Endothelial cell of umbilical vein (primary cell): ENCODE results near the gene FGFBP2. TPM values are rescaled to one million over a fixed set of nuclear protein-coding genes. Genes with fewer than 3 reads are reported as not detected.

Experiments used
- BruUV-seq: library from RNA; stranded (reverse); fragments of 400-500 nt; replicated peaks from 2 replicates; lab custom pipeline; 2021; lab: Mats Ljungman, UMichigan
- CTCF ChIA-PET: fragments of 300-600, 350-600 bp; sonication (Branson Sonifier 250); formaldehyde crosslinking; loops from one replicate; lab custom pipeline; 2021; ENCODE audit warnings: antibody characterized with exemption, inconsistent platforms; lab: Charles Lee
- POLR2A ChIA-PET: fragments of 300-600, 350-600 bp; sonication (Branson Sonifier 250); formaldehyde crosslinking; loops from one replicate; lab custom pipeline; 2021; ENCODE audit warnings: antibody characterized with exemption, inconsistent platforms; lab: Charles Lee
- DNase-seq: peaks from one replicate; pipeline ENCODE4 v3.0.0-alpha.2; 2011; ENCODE audit warnings: low read depth, low spot score
- FAIRE-seq: peaks from 2 replicates; lab custom pipeline; 2011; peaks lifted over from hg19 to GRCh38; lab: Jason Lieb, UNC
- H2AFZ ChIP-seq: 2 replicates; pipeline ENCODE4 v1.6.0; 2012; ENCODE audit warnings: low read depth, low read length, control low read depth, inconsistent platforms
- H3K27ac ChIP-seq: 2 replicates; pipeline ENCODE4 v1.5.1; 2011; ENCODE audit warnings: low read depth, mild to moderate bottlenecking, control low read depth, low read length, moderate library complexity; ENCODE audit not compliant: insufficient read depth
- H3K27me3 ChIP-seq, 2 experiments: 2 replicates each; pipeline versions ENCODE4 v1.6.0 to v1.6.1; 2011; ENCODE audit warnings: low read length in 2 of 2, mixed read lengths in 1 of 2; ENCODE audit not compliant: control insufficient read depth in 2 of 2, insufficient read depth in 2 of 2
- H3K36me3 ChIP-seq, 2 experiments: 2 replicates in 1 of 2; 3 replicates in 1 of 2; pipeline ENCODE4 v1.5.1; 2011; ENCODE audit warnings: low read length in 2 of 2, mild to moderate bottlenecking in 1 of 2, moderate library complexity in 1 of 2; ENCODE audit not compliant: control insufficient read depth in 2 of 2, insufficient read depth in 2 of 2; ENCODE audit errors: extremely low read depth in 1 of 2
- H3K4me1 ChIP-seq: 3 replicates; pipeline ENCODE4 v1.5.1; 2011; ENCODE audit warnings: mild to moderate bottlenecking, low read length; ENCODE audit not compliant: control insufficient read depth, insufficient read depth; ENCODE audit errors: extremely low read depth
- H3K4me2 ChIP-seq: 2 replicates; pipeline ENCODE4 v1.6.1; 2011; ENCODE audit warnings: low read length, control low read depth, mixed read lengths; ENCODE audit not compliant: insufficient read depth
- H3K4me3 ChIP-seq, 3 experiments: fragments of 200-600 bp in 1 of 3; sonication (generic), shearing (Covaris generic) in 1 of 3; replicated peaks in 1 of 3; 2 replicates each; pipeline ENCODE4 v1.5.1; 2011 to 2016; ENCODE audit warnings: control low read depth in 3 of 3, low read length in 3 of 3, mild to moderate bottlenecking in 2 of 3, inconsistent platforms in 1 of 3, low read depth in 1 of 3, moderate library complexity in 1 of 3; ENCODE audit not compliant: insufficient read depth in 1 of 3
- H3K79me2 ChIP-seq: 2 replicates; pipeline ENCODE4 v1.6.0; 2012; ENCODE audit warnings: low read length, inconsistent platforms; ENCODE audit not compliant: control insufficient read depth, insufficient read depth
- H3K9ac ChIP-seq: replicated peaks from 2 replicates; pipeline ENCODE3; 2011; ENCODE audit warnings: low read length, control low read depth; ENCODE audit not compliant: insufficient read depth; ENCODE audit errors: extremely low read depth
- H3K9me1 ChIP-seq: replicated peaks from 3 replicates; pipeline ENCODE4 v1.6.0; 2011; ENCODE audit warnings: mild to moderate bottlenecking, low read length; ENCODE audit not compliant: control insufficient read depth, insufficient read depth; ENCODE audit errors: extremely low read depth
- H3K9me3 ChIP-seq: replicated peaks from 2 replicates; pipeline ENCODE4 v1.5.1; 2012; ENCODE audit warnings: low read length, inconsistent platforms; ENCODE audit not compliant: control insufficient read depth, insufficient read depth
- H4K20me1 ChIP-seq: replicated peaks from 2 replicates; pipeline ENCODE3; 2011; ENCODE audit warnings: mild to moderate bottlenecking, low read length; ENCODE audit not compliant: control insufficient read depth, insufficient read depth; ENCODE audit errors: extremely low read depth
- CTCF ChIP-seq, 2 donors: IDR thresholded peaks; 1 replicate in 1 of 2; 2 replicates in 1 of 2; pipeline ENCODE4 v1.5.1; 2011; ENCODE audit warnings: low read length in 2 of 2, mild to moderate bottlenecking in 2 of 2, moderate library complexity in 2 of 2, control low read depth in 1 of 2, inconsistent platforms in 1 of 2, low read depth in 1 of 2; ENCODE audit not compliant: insufficient read depth in 1 of 2; ENCODE audit errors: extremely low read depth in 1 of 2
- EZH2 ChIP-seq: IDR thresholded peaks from 2 replicates; pipeline ENCODE4 v1.6.1; 2012; ENCODE audit warnings: borderline replicate concordance, low read depth, mild to moderate bottlenecking, moderate library complexity, low read length, inconsistent platforms; ENCODE audit not compliant: severe bottlenecking
- FOS ChIP-seq: IDR thresholded peaks from 2 replicates; pipeline ENCODE4 v1.6.1; 2011; ENCODE audit warnings: mild to moderate bottlenecking, low read length, moderate library complexity, borderline replicate concordance; ENCODE audit not compliant: insufficient read depth
- GATA2 ChIP-seq: IDR thresholded peaks from 2 replicates; pipeline ENCODE4 v1.7.0; 2011; ENCODE audit warnings: low read depth, mild to moderate bottlenecking, moderate library complexity, mixed read lengths, low read length; ENCODE audit not compliant: insufficient read length, insufficient read depth
- JUN ChIP-seq: IDR thresholded peaks from 2 replicates; pipeline ENCODE4 v1.6.1; 2011; ENCODE audit warnings: borderline replicate concordance, low read depth; ENCODE audit not compliant: insufficient read length, insufficient read depth
- MYC ChIP-seq: IDR thresholded peaks from one replicate; pipeline ENCODE4 v1.6.1; 2011; ENCODE audit warnings: mild to moderate bottlenecking, low read depth, low read length
- POLR2A ChIP-seq: IDR thresholded peaks from 2 replicates; pipeline ENCODE4 v1.6.1; 2012; ENCODE audit warnings: low read depth, mild to moderate bottlenecking, control low read depth, low read length
- POLR2AphosphoS5 ChIP-seq: IDR thresholded peaks from 2 replicates; pipeline ENCODE4 v1.6.1; 2012; ENCODE audit warnings: low read depth, mild to moderate bottlenecking, control low read depth, low read length, moderate library complexity; ENCODE audit not compliant: insufficient read depth
- dilution Hi-C: fragments of 300-500 bp; cut with MboI; formaldehyde crosslinking; loops from one replicate; pipeline ENCODE4 v1.15.0; 2019; ENCODE audit warnings: low sequenced_read_pairs; ENCODE audit not compliant: extremely low pct_ligation_motif_present
- intact Hi-C: fragments of 100-400 bp; cut with micrococcal nuclease; formaldehyde crosslinking; loops from one replicate; pipeline ENCODE4 v1.10.0; 2022
- polyA plus RNA-seq, 4 experiments: library from polyadenylated mRNA; depleted of rRNA in 3 of 4; stranded (reverse) in 3 of 4; unstranded in 1 of 4; fragments of >200 nt; gene quantifications; 2 replicates each; pipeline versions ENCODE4 v1.2.1 to v1.2.3, GENCODE V29; 2011 to 2012; ENCODE audit warnings: missing spikeins in 1 of 4
- total RNA-seq: library from RNA; stranded (reverse); gene quantifications from 2 replicates; pipeline ENCODE4 v1.2.3, GENCODE V29; 2021
- TF ChIP-seq, protein P1 (sequence below): IDR thresholded peaks from 2 replicates; pipeline ENCODE4 v1.6.1; 2011; ENCODE audit not compliant: insufficient read depth, insufficient read length

Gene FGFBP2
- total and polyA plus RNA-seq, 2 donors (not counting 3 experiments of a cell fraction or from before 2014, with no cell fraction given), result not detected

DNA sequence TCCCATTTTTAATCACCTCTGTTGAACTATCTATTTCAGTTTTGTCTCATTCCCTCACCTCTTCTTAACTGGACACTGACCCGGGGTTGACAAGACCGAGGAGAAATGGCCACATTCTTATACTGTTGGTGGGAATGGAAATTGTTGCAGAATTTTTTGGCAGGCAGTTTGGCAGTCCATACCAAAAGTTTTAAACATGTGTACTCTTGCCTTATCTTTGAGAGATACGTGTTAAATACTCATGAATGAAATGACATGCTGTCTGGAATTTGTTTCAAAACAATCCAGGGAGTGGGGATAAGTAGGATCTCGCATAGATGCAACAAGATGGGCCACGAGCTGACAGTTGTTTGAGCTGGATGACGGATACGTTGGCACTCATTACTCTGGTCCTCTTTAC, 36.5 kb downstream of the FGFBP2 start:
- no peaks in the 10 kb centered on the region for H3K79me2 ChIP-seq
- H3K9ac ChIP-seq, result no peak overlapping the region
- CTCF ChIA-PET, result interaction anchor here (1.2 to 2.9 kb wide), 3 partner anchors 30 to 121 kb away, joined by 4 to 10 read pairs (median 5); no protein-coding TSS in a partner anchor
- no peak for TF ChIP-seq GATA2
- no peak for TF ChIP-seq FOS
- no peak for TF ChIP-seq MYC
- no peak for TF ChIP-seq JUN
- no peak for TF ChIP-seq CTCF (IDR thresholded peaks at IDR 0.05; ENCODE audit: extremely low read depth in 1 of 2, insufficient read depth in 1 of 2, low read depth in 1 of 2, low read length in 2 of 2)
- TF ChIP-seq POLR2AphosphoS5, result no peak
- TF ChIP-seq, protein P1, sequence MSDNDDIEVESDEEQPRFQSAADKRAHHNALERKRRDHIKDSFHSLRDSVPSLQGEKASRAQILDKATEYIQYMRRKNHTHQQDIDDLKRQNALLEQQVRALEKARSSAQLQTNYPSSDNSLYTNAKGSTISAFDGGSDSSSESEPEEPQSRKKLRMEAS, result no peak
- TF ChIP-seq POLR2A, result no peak
- TF ChIP-seq EZH2, result no peak
- BruUV-seq, result no TSS peak
- no peak overlapping the region for H2AFZ ChIP-seq
- H3K36me3 ChIP-seq, result no peaks in the 10 kb centered on the region
- H3K9me1 ChIP-seq, result no peaks in the 10 kb centered on the region
- no peak overlapping the region for H3K4me2 ChIP-seq
- dilution Hi-C loops, result no loop called here
- H3K4me1 ChIP-seq, result peaks cover 3% of the 10 kb centered on the region
- no peaks in the 10 kb centered on the region for H3K9me3 ChIP-seq
- POLR2A ChIA-PET, result no interaction called here
- no peaks in the 10 kb centered on the region for H4K20me1 ChIP-seq
- DNase-seq (no peak), FAIRE-seq (no peak)
- H3K27me3 ChIP-seq, result peaks cover 2 to 5% of the 10 kb centered on the region in 2 experiments
- no peak overlapping the region for H3K27ac ChIP-seq
- intact Hi-C loops, result no loop called here
- H3K4me3 ChIP-seq, result no peak overlapping the region
